ENCODE results near the gene PEX11G. TPM values are rescaled to one million over a fixed set of nuclear protein-coding genes. Genes with fewer than 3 reads are reported as not detected.

PEX11G gene
- total RNA-seq, 2 donors from 2014 or later = 0.66 TPM; not detected in 1

- H3K27me3 Mint-ChIP-seq = no peaks in the 10 kb centered on the region
- no peaks in the 10 kb centered on the region for H3K9me3 Mint-ChIP-seq
- ATAC-seq (replicated peaks) = no peak
- peaks cover 6% of the 10 kb centered on the region for H3K36me3 Mint-ChIP-seq (ENCODE audit: low read depth)
- H3K4me3 Mint-ChIP-seq = no peak overlapping the region
- H3K4me1 Mint-ChIP-seq = peaks cover 8% of the 10 kb centered on the region
- peak overlapping the region; percentile 28 for H3K27ac Mint-ChIP-seq
Measured at GRCh38 chr19:7526059-7526929, 37.5 kb upstream of the PEX11G start.

GRCh38 chr19:7524992-7525739 is 36.3 kb upstream of the PEX11G start:
- Mint-ChIP-seq H3K4me1 (peaks cover 8% of the 10 kb centered on the region), H3K4me3 (no peak overlapping the region), H3K9me3 (no peaks in the 10 kb centered on the region), H3K27ac (no peak overlapping the region), H3K27me3 (no peaks in the 10 kb centered on the region), H3K36me3 (ENCODE audit: low read depth) (peaks cover 6% of the 10 kb centered on the region)
- no peak for ATAC-seq (replicated peaks)

GRCh38 chr19:7524523-7524922 is 35.7 kb upstream of the PEX11G start:
- Mint-ChIP-seq H3K4me3 (no peak overlapping the region), H3K27me3 (no peaks in the 10 kb centered on the region), H3K9me3 (no peaks in the 10 kb centered on the region), H3K4me1 (peaks cover 8% of the 10 kb centered on the region), H3K27ac (no peak overlapping the region), H3K36me3 (ENCODE audit: low read depth) (peaks cover 6% of the 10 kb centered on the region)
- no peak for ATAC-seq (replicated peaks)

DNA sequence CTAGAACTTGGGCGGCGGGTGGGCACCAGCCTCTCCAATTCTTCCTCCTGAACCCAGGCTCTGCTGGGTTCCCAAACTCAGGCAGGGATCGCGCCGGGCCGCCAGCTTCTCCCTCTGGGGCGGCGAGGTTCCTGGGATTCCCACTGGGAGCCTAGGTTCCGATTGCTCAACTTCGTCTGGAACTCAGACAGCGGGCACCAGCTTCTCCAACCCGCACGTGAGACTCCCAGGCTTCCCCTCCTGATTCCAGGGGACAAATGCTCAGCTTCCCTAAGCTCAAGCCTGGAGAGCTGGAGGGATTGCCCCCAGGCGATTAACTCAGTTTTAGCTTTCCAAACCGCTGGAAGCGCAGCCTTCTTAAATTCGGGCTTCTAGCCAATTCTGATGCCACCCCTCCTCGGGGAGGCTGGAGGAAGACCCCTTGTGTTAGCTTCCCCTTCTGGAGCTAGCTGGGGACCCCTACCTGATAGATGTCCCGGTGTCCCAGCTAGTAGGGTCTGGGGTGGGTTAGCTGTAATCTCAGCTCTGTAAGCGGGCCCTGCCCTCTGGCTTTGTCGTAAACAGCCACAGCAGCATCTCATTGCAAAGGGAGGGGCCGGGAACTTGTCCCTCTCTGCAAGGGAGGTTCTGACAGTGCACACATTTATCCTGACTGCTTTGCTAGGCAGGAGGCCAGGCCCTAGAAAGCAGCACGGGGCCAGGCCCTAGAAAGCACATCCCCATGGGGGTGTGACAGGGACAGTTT is 34.3 kb upstream of the PEX11G start:
- peak overlapping the region; percentile 79 for H3K4me3 Mint-ChIP-seq
- H3K4me1 Mint-ChIP-seq = peaks cover 8% of the 10 kb centered on the region
- no peak overlapping the region for H3K27ac Mint-ChIP-seq
- ATAC-seq (replicated peaks) = no peak
- no peaks in the 10 kb centered on the region for H3K27me3 Mint-ChIP-seq
- peaks cover 6% of the 10 kb centered on the region for H3K36me3 Mint-ChIP-seq (ENCODE audit: low read depth)
- no peaks in the 10 kb centered on the region for H3K9me3 Mint-ChIP-seq

- no peaks in the 10 kb centered on the region for H3K9me3 Mint-ChIP-seq
- peaks cover 6% of the 10 kb centered on the region for H3K36me3 Mint-ChIP-seq (ENCODE audit: low read depth)
- peak within 1 kb of the TSS; percentile 80 for H3K27ac Mint-ChIP-seq
- H3K27me3 Mint-ChIP-seq = no peaks in the 10 kb centered on the region
- H3K4me1 Mint-ChIP-seq = peaks cover 8% of the 10 kb centered on the region
- H3K4me3 Mint-ChIP-seq = peak within 1 kb of the TSS; percentile 79
- peak; percentile 95 for ATAC-seq (replicated peaks)
Measured at GRCh38 chr19:7522072-7522922, 33.5 kb upstream of the PEX11G start, which contains the start of gene MCOLN1. TSS of gene MCOLN1 (plus strand) at chr19:7522624. CDS start at chr19:7522751, 127 bp downstream.

DNA sequence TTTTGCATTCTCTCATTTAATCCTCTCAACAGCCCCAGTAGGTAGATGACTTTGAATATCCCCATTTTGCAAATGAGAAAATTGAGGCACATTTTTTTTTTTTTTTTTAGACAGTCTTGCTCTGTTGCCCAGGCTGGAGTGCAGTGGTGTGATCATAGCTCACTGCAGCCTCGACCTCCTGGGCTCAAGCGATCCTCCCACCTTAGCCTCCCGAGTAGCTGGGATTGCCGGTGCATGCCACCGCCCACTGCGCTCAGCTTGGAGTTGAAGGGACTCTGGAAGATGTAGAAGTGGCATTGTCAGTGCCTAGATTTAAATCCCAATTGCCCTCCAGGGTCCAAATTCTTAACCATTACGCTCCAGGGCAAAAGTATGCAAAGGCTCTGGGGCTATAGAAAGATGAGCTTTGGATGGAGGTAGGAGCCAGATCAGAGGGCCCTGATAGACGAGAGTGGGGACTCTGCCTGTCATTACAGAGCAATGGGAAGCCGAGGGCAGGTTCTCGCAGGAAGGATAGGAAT is 32.8 kb upstream of the PEX11G start:
- Mint-ChIP-seq H3K27me3 (no peaks in the 10 kb centered on the region), H3K4me3 (peak overlapping the region; percentile 79), H3K27ac (peak overlapping the region; percentile 80), H3K9me3 (no peaks in the 10 kb centered on the region), H3K4me1 (peaks cover 8% of the 10 kb centered on the region), H3K36me3 (ENCODE audit: low read depth) (peaks cover 6% of the 10 kb centered on the region)
- no peak for ATAC-seq (replicated peaks)

GRCh38 chr19:7520131-7521051 is 31.6 kb upstream of the PEX11G start:
- H3K4me3 Mint-ChIP-seq = no peak overlapping the region
- peaks cover 4% of the 10 kb centered on the region for H3K27me3 Mint-ChIP-seq
- H3K27ac Mint-ChIP-seq = no peak overlapping the region
- H3K36me3 Mint-ChIP-seq (ENCODE audit: low read depth) = no peaks in the 10 kb centered on the region
- ATAC-seq (replicated peaks) = no peak
- no peaks in the 10 kb centered on the region for H3K9me3 Mint-ChIP-seq
- peaks cover 12% of the 10 kb centered on the region for H3K4me1 Mint-ChIP-seq

GRCh38 chr19:7519361-7520130 is 30.7 kb upstream of the PEX11G start:
- peaks cover 14% of the 10 kb centered on the region for H3K4me1 Mint-ChIP-seq
- H3K36me3 Mint-ChIP-seq (ENCODE audit: low read depth) = no peaks in the 10 kb centered on the region
- peaks cover 6% of the 10 kb centered on the region for H3K27me3 Mint-ChIP-seq
- no peak for ATAC-seq (replicated peaks)
- no peak overlapping the region for H3K27ac Mint-ChIP-seq
- no peaks in the 10 kb centered on the region for H3K9me3 Mint-ChIP-seq
- H3K4me3 Mint-ChIP-seq = no peak overlapping the region

- no peaks in the 10 kb centered on the region for H3K9me3 Mint-ChIP-seq
- H3K27me3 Mint-ChIP-seq = peaks cover 9% of the 10 kb centered on the region
- no peaks in the 10 kb centered on the region for H3K36me3 Mint-ChIP-seq (ENCODE audit: low read depth)
- H3K4me1 Mint-ChIP-seq = peaks cover 9% of the 10 kb centered on the region
- H3K27ac Mint-ChIP-seq = peak overlapping the region; percentile 39
- no peak for ATAC-seq (replicated peaks)
- H3K4me3 Mint-ChIP-seq = peak overlapping the region; percentile 59
Measured at GRCh38 chr19:7516878-7517277, 28.0 kb upstream of the PEX11G start.

GRCh38 chr19:7516333-7516732 is 27.5 kb upstream of the PEX11G start:
- Mint-ChIP-seq H3K36me3 (ENCODE audit: low read depth) (no peaks in the 10 kb centered on the region), H3K4me1 (peaks cover 7% of the 10 kb centered on the region), H3K9me3 (no peaks in the 10 kb centered on the region), H3K27ac (peak overlapping the region; percentile 39), H3K27me3 (peaks cover 9% of the 10 kb centered on the region), H3K4me3 (peak overlapping the region; percentile 59)
- ATAC-seq (replicated peaks) = no peak

- H3K27me3 Mint-ChIP-seq = peaks cover 9% of the 10 kb centered on the region
- H3K4me3 Mint-ChIP-seq = peak within 1 kb of the TSS; percentile 82
- ATAC-seq (replicated peaks) = peak; percentile 90
- no peaks in the 10 kb centered on the region for H3K9me3 Mint-ChIP-seq
- H3K36me3 Mint-ChIP-seq (ENCODE audit: low read depth) = no peaks in the 10 kb centered on the region
- peaks cover 7% of the 10 kb centered on the region for H3K4me1 Mint-ChIP-seq
- H3K27ac Mint-ChIP-seq = peak within 1 kb of the TSS; percentile 94
Measured at GRCh38 chr19:7515645-7516151, 26.9 kb upstream of the PEX11G start, which contains the start of gene ZNF358. TSS of gene ZNF358 (plus strand) at chr19:7516103. CDS start at chr19:7519243, 3,140 bp downstream.

DNA sequence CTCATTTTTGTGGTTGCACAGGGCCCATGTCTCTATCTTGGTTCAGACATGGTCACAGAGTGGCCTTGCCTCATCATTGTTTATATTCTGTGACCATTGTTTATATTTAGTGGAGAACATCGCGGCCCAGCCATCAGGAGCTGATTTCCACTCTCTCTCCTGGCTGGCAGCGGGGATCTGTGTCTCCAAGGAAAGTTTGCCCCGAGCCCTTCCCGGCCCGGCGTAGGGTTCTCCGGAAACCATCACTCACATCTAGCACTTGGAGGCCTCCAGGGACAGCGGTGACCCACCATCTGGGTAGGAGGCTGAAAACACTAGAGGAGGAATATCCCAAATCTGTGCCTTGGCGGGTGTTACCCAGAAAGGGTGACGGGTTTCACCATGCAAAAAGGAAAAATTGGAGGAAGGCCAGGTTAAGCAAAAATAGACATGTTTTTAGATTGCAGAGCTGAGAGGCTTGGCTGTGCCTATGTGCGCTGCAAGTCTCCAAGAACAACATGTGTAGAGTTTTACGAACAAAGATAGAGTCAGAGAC is 26.3 kb upstream of the PEX11G start:
- ATAC-seq (replicated peaks) = no peak
- peaks cover 9% of the 10 kb centered on the region for H3K27me3 Mint-ChIP-seq
- no peaks in the 10 kb centered on the region for H3K9me3 Mint-ChIP-seq
- H3K4me3 Mint-ChIP-seq = peak overlapping the region; percentile 82
- H3K36me3 Mint-ChIP-seq (ENCODE audit: low read depth) = no peaks in the 10 kb centered on the region
- peaks cover 7% of the 10 kb centered on the region for H3K4me1 Mint-ChIP-seq
- H3K27ac Mint-ChIP-seq = peak overlapping the region; percentile 94
